ENCODE results near the gene C14orf93. TPM values are rescaled to one million over a fixed set of nuclear protein-coding genes. Genes with fewer than 3 reads are reported as not detected.

The C14orf93 gene
- total and polyA plus RNA-seq, 9 of the 15 experiments (the other 6 are each of a cell fraction or from before 2014, with no cell fraction given) = 2.2 to 22.4 (median 16.1) TPM

DNA sequence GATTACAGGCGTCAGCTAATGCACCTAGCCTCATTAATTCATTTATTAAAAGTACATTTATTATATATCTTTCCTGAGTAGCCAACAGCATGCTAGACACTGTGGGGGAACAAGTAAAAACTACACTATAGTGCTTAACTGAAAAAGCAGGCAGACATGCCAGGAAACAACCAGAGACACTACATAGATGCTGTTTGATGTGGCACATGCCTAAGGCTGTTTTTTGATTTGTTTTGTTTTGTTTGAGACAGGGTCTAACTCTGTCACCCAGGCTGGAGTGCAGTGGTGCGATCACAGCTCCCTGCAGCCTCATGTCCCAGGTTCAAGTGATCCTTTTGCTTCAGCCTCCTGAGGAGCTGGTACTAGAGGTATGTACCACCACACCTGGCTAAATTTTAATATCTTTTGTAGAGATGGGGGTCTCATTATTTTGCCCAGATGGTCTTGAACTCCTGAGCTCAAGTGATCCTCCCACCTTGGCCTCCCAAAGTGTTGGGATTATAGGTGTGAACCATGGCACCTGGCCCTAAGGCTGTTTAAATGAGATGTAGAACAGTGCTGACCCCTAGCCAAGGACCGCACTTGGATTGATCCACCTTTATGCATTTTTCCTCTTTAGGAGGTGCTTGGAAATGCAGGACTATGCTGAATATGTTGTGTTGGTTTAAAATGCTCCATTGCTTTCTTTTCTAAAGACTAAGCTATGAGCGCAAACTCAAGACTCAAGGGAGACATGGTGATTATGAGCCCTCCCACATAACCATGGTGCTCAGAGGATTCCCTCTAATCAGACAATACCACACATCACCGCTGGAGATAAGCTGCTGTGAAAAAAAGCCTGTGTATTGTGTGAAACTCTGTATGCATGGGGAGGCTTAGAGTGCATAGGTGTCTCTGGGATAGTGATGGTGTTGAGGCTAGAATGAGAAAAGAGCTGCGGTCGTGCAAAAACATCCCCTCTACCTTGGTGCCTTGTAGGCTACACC, 10.5 kb upstream of the C14orf93 start (continued):
- TF ChIP-seq, protein P1, sequence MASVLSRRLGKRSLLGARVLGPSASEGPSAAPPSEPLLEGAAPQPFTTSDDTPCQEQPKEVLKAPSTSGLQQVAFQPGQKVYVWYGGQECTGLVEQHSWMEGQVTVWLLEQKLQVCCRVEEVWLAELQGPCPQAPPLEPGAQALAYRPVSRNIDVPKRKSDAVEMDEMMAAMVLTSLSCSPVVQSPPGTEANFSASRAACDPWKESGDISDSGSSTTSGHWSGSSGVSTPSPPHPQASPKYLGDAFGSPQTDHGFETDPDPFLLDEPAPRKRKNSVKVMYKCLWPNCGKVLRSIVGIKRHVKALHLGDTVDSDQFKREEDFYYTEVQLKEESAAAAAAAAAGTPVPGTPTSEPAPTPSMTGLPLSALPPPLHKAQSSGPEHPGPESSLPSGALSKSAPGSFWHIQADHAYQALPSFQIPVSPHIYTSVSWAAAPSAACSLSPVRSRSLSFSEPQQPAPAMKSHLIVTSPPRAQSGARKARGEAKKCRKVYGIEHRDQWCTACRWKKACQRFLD (CRISPR knock-in tag; IDR thresholded peaks at IDR 0.05) = no peak
- TF ChIP-seq, protein P2, sequence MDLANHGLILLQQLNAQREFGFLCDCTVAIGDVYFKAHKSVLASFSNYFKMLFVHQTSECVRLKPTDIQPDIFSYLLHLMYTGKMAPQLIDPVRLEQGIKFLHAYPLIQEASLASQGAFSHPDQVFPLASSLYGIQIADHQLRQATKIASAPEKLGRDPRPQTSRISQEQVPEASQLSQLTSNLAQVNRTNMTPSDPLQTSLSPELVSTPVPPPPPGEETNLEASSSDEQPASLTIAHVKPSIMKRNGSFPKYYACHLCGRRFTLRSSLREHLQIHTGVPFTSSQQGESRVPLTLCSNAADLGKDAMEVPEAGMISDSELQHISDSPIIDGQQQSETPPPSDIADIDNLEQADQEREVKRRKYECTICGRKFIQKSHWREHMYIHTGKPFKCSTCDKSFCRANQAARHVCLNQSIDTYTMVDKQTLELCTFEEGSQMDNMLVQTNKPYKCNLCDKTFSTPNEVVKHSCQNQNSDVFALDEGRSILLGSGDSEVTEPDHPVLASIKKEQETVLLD (IDR thresholded peaks at IDR 0.05) = peak; percentile 74; the same call in 1 of the 2 replicates
- TF ChIP-seq SIRT6 (IDR thresholded peaks at IDR 0.05; ENCODE audit: low read depth, low read length) (no peak), U2AF1 (optimal IDR thresholded peaks at IDR 0.05; ENCODE audit: low read depth, low read length) (no peak), RBM15 (IDR thresholded peaks at IDR 0.05; ENCODE audit: insufficient read depth, low read length) (no peak), ZNF764 (CRISPR knock-in tag; IDR thresholded peaks at IDR 0.05; ENCODE audit: low read depth) (no peak), TGIF2 (CRISPR knock-in tag; IDR thresholded peaks at IDR 0.05) (no peak), HNRNPH1 (optimal IDR thresholded peaks at IDR 0.05; ENCODE audit: low read depth, low read length) (no peak), POLR3G (IDR thresholded peaks at IDR 0.05; ENCODE audit: extremely low read depth, insufficient read length, insufficient replicate concordance) (no peak), RFX1 (IDR thresholded peaks at IDR 0.05) (peak; percentile 38; the same call in 1 of the 2 replicates), ZNF274 (IDR thresholded peaks at IDR 0.05; ENCODE audit: borderline replicate concordance, low read depth, low read length) (no peak), ERF (CRISPR knock-in tag; IDR thresholded peaks at IDR 0.05) (0 out of 2 replicates have a peak, but pooled peaks have one; percentile 53), HMGN3 (IDR thresholded peaks at IDR 0.05; ENCODE audit: borderline replicate concordance, extremely low read depth, insufficient read length, low read depth, low read length) (no peak), KDM2B (CRISPR knock-in tag; IDR thresholded peaks at IDR 0.05) (no peak), COPS2 (conservative IDR thresholded peaks at IDR 0.05) (no peak), NR4A1 (CRISPR knock-in tag; IDR thresholded peaks at IDR 0.05) (no peak), NR4A1 (tag; IDR thresholded peaks at IDR 0.05) (no peak)
- TF ChIP-seq, protein P3, sequence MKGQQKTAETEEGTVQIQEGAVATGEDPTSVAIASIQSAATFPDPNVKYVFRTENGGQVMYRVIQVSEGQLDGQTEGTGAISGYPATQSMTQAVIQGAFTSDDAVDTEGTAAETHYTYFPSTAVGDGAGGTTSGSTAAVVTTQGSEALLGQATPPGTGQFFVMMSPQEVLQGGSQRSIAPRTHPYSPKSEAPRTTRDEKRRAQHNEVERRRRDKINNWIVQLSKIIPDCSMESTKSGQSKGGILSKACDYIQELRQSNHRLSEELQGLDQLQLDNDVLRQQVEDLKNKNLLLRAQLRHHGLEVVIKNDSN (CRISPR knock-in tag; IDR thresholded peaks at IDR 0.05) = no peak
- TF ChIP-seq, protein P4, sequence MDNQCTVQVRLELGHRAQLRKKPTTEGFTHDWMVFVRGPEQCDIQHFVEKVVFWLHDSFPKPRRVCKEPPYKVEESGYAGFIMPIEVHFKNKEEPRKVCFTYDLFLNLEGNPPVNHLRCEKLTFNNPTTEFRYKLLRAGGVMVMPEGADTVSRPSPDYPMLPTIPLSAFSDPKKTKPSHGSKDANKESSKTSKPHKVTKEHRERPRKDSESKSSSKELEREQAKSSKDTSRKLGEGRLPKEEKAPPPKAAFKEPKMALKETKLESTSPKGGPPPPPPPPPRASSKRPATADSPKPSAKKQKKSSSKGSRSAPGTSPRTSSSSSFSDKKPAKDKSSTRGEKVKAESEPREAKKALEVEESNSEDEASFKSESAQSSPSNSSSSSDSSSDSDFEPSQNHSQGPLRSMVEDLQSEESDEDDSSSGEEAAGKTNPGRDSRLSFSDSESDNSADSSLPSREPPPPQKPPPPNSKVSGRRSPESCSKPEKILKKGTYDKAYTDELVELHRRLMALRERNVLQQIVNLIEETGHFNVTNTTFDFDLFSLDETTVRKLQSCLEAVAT (IDR thresholded peaks at IDR 0.05) = 0 out of 4 replicates have a peak, but pooled peaks of 1 of the 2 experiments have one; percentile 40
- TF ChIP-seq, protein P5, sequence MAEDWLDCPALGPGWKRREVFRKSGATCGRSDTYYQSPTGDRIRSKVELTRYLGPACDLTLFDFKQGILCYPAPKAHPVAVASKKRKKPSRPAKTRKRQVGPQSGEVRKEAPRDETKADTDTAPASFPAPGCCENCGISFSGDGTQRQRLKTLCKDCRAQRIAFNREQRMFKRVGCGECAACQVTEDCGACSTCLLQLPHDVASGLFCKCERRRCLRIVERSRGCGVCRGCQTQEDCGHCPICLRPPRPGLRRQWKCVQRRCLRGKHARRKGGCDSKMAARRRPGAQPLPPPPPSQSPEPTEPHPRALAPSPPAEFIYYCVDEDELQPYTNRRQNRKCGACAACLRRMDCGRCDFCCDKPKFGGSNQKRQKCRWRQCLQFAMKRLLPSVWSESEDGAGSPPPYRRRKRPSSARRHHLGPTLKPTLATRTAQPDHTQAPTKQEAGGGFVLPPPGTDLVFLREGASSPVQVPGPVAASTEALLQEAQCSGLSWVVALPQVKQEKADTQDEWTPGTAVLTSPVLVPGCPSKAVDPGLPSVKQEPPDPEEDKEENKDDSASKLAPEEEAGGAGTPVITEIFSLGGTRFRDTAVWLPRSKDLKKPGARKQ (CRISPR knock-in tag; IDR thresholded peaks at IDR 0.05) = no peak
